ENCODE measurements around the gene USH2A.

DNA sequence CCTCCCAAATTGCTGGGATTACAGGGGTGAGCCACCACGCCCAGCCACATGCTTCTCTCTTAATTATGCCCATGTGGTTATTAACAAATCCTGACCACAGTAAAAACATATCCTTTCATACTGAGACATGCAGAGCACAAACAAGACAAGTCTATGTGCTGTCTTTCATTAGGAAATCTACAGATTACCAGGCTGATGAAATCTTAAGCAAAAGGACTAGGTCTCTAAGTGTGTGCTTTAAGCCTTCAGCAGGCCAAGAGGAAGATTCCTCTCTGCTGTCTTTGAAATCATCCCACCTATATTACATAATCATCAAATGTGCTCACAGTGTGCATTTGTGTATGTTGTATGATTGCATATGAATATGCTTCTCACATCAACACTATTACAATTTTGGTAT lies 436.8 kb downstream of the USH2A start:
- TF ChIP-seq, protein P1, sequence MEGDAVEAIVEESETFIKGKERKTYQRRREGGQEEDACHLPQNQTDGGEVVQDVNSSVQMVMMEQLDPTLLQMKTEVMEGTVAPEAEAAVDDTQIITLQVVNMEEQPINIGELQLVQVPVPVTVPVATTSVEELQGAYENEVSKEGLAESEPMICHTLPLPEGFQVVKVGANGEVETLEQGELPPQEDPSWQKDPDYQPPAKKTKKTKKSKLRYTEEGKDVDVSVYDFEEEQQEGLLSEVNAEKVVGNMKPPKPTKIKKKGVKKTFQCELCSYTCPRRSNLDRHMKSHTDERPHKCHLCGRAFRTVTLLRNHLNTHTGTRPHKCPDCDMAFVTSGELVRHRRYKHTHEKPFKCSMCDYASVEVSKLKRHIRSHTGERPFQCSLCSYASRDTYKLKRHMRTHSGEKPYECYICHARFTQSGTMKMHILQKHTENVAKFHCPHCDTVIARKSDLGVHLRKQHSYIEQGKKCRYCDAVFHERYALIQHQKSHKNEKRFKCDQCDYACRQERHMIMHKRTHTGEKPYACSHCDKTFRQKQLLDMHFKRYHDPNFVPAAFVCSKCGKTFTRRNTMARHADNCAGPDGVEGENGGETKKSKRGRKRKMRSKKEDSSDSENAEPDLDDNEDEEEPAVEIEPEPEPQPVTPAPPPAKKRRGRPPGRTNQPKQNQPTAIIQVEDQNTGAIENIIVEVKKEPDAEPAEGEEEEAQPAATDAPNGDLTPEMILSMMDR (IDR thresholded peaks at IDR 0.05; ENCODE audit: poor library complexity, severe bottlenecking) = no peak
- TF ChIP-seq RAD21 (conservative IDR thresholded peaks at IDR 0.05) = no peak
- TF ChIP-seq EZH2 (IDR thresholded peaks at IDR 0.05; ENCODE audit: borderline replicate concordance, insufficient read depth, low read length, poor library complexity, severe bottlenecking) = no peak
